Mesenchymal stem cell (in vitro differentiated cells and primary cell): ENCODE data around the gene DNASE1L3.

Experiments
- DNase-seq: peaks from one replicate; pipeline ENCODE4 v3.0.0-alpha.2; 2013
- H2AFZ ChIP-seq: one replicate; pipeline ENCODE4 v1.6.1; 2013; ENCODE audit warnings: low read depth, mild to moderate bottlenecking, control low read depth, inconsistent platforms, low read length, moderate library complexity
- H2AK5ac ChIP-seq: 2 replicates; pipeline ENCODE4 v1.6.1; 2013; ENCODE audit warnings: low read length, moderate library complexity, mild to moderate bottlenecking, inconsistent platforms; ENCODE audit not compliant: severe bottlenecking
- H2BK120ac ChIP-seq: one replicate; pipeline ENCODE4 v1.6.1; 2013; ENCODE audit warnings: low read depth, mild to moderate bottlenecking, inconsistent platforms, low read length, moderate library complexity
- H2BK12ac ChIP-seq, 2 experiments: one replicate each; pipeline ENCODE4 v1.6.1; 2013; ENCODE audit warnings: inconsistent platforms in 2 of 2, low read length in 2 of 2, mild to moderate bottlenecking in 2 of 2, moderate library complexity in 2 of 2, control low read depth in 1 of 2
- H2BK15ac ChIP-seq: one replicate; pipeline ENCODE4 v1.6.1; 2013; ENCODE audit warnings: mild to moderate bottlenecking, low read depth, inconsistent platforms; ENCODE audit not compliant: poor library complexity, severe bottlenecking
- H2BK5ac ChIP-seq: 2 replicates; pipeline ENCODE4 v1.6.1; 2013; ENCODE audit warnings: low read depth, mild to moderate bottlenecking, low read length, control low read depth, inconsistent platforms; ENCODE audit not compliant: poor library complexity, severe bottlenecking
- H3K14ac ChIP-seq, 2 experiments: one replicate each; pipeline ENCODE4 v1.6.1; 2013; ENCODE audit warnings: inconsistent platforms in 2 of 2, low read length in 2 of 2, control low read depth in 1 of 2, mild to moderate bottlenecking in 1 of 2, moderate library complexity in 1 of 2
- H3K18ac ChIP-seq, 2 experiments: one replicate each; pipeline ENCODE4 v1.6.1; 2013; ENCODE audit warnings: inconsistent platforms in 2 of 2, low read length in 2 of 2, control low read depth in 1 of 2, low read depth in 1 of 2, mild to moderate bottlenecking in 1 of 2
- H3K23ac ChIP-seq, 2 experiments: one replicate each; pipeline ENCODE4 v1.6.1; 2013; ENCODE audit warnings: inconsistent platforms in 2 of 2, low read length in 2 of 2, mild to moderate bottlenecking in 2 of 2, moderate library complexity in 2 of 2, control low read depth in 1 of 2
- H3K27ac ChIP-seq: 2 replicates; pipeline ENCODE4 v1.5.1; 2013; ENCODE audit warnings: mild to moderate bottlenecking, moderate library complexity, low read length, control low read depth, inconsistent platforms; ENCODE audit not compliant: poor library complexity, severe bottlenecking
- H3K27me3 ChIP-seq, 2 experiments: 2 replicates each; pipeline versions ENCODE4 v1.6.1 to v1.7.0; 2013; ENCODE audit warnings: low read length in 2 of 2, mild to moderate bottlenecking in 2 of 2, moderate library complexity in 2 of 2, control low read depth in 1 of 2, inconsistent platforms in 1 of 2; ENCODE audit not compliant: control insufficient read depth in 1 of 2, insufficient read depth in 1 of 2
- H3K36me3 ChIP-seq, 2 experiments: 2 replicates each; pipeline versions ENCODE4 v1.6.1 to v1.7.0; 2013; ENCODE audit warnings: low read length in 2 of 2, control low read depth in 1 of 2, inconsistent platforms in 1 of 2, low read depth in 1 of 2, mild to moderate bottlenecking in 1 of 2; ENCODE audit not compliant: insufficient read depth in 2 of 2, control insufficient read depth in 1 of 2
- H3K4ac ChIP-seq, 2 experiments: one replicate each; pipeline ENCODE4 v1.6.1; 2013; ENCODE audit warnings: inconsistent platforms in 2 of 2, low read length in 2 of 2, mild to moderate bottlenecking in 2 of 2, moderate library complexity in 2 of 2, control low read depth in 1 of 2, low read depth in 1 of 2
- H3K4me1 ChIP-seq: 2 replicates; pipeline ENCODE4 v1.6.1; 2013; ENCODE audit warnings: low read depth, low read length, control low read depth; ENCODE audit not compliant: control insufficient read depth, insufficient read depth
- H3K4me2 ChIP-seq: 2 replicates; pipeline ENCODE4 v1.6.1; 2013; ENCODE audit warnings: low read length, mild to moderate bottlenecking, inconsistent platforms; ENCODE audit not compliant: poor library complexity, severe bottlenecking
- H3K4me3 ChIP-seq, 2 experiments: 2 replicates each; pipeline versions ENCODE4 v1.5.1 to v1.7.0; 2013; ENCODE audit warnings: low read length in 2 of 2, mild to moderate bottlenecking in 2 of 2, control low read depth in 1 of 2, low read depth in 1 of 2; ENCODE audit not compliant: insufficient read depth in 1 of 2
- H3K79me1 ChIP-seq: replicated peaks from 2 replicates; pipeline ENCODE4 v1.6.1; 2013; ENCODE audit warnings: mild to moderate bottlenecking, control low read depth, low read length, inconsistent platforms; ENCODE audit not compliant: poor library complexity, severe bottlenecking
- H3K9ac ChIP-seq: 2 replicates; pipeline ENCODE4 v1.7.0; 2013; ENCODE audit warnings: mild to moderate bottlenecking, low read length, moderate library complexity
- H3K9me3 ChIP-seq: 2 replicates; pipeline ENCODE4 v1.7.0; 2013; ENCODE audit warnings: mild to moderate bottlenecking, low read length; ENCODE audit not compliant: control insufficient read depth
- H4K8ac ChIP-seq: one replicate; pipeline ENCODE4 v1.6.1; 2013; ENCODE audit warnings: inconsistent platforms, mild to moderate bottlenecking, low read length, moderate library complexity
- H4K91ac ChIP-seq: one replicate; pipeline ENCODE4 v1.6.1; 2013; ENCODE audit warnings: mild to moderate bottlenecking, low read length, inconsistent platforms
- WGBS: methylation state at CpG from one replicate; pipeline ENCODE4 v1.1.7; 2013; ENCODE audit warnings: mixed read lengths; 5-methylcytosine and 5-hydroxymethylcytosine counted together

The DNASE1L3 gene

DNA sequence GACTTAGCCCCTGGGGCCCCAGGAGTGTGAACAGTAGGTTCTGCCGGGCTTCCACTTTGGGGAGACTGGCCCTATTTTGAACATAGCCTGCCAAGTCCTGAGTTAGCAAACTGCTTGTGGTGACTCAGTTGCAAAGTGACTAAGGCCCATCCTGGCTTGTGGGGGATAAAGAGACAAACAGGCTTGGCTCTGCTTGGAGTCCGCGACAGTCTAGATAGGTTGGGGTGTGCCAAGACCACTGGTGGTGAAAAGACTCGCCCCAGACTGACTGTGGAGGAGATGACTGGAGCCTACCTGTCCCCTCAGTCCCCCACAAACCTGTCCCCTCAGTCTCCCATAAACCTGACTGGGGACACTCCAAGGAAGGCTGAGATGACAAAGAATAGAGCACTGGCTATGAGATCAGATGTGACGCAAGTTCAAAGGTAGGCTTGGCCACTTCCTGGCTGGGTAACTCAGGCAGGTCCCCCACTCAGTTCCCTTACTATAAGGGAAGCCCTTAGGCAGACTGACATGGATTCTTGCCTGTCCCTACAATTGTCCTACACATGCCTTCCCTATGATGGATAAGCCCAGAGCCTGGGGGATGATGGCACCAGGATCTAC lies 4.3 kb downstream of the DNASE1L3 start:
- Histone ChIP-seq H2BK5ac (no peak overlapping the region), H3K9ac (peak overlapping the region; percentile 23), H3K4ac (no peak overlapping the region), H3K4me2 (no peak overlapping the region), H3K18ac (no peak overlapping the region), H2AK5ac (no peak overlapping the region), H2AFZ (no peak overlapping the region), H3K4me1 (no peaks in the 10 kb centered on the region), H2BK12ac (no peak overlapping the region), H3K36me3 (no peaks in the 10 kb centered on the region), H3K4me3 (no peak overlapping the region), H3K79me1 (no peaks in the 10 kb centered on the region), H2BK15ac (no peak overlapping the region), H4K8ac (peak overlapping the region; percentile 31), H3K27ac (no peak overlapping the region), H3K27me3 (peaks cover 0 to 22% of the 10 kb centered on the region in 2 experiments), H3K23ac (no peak overlapping the region), H3K14ac (no peak overlapping the region), H4K91ac (no peak overlapping the region), H3K9me3 (no peaks in the 10 kb centered on the region), H2BK120ac (no peak overlapping the region)
- 90% methylated on average over 5 of the region's 5 CpGs for WGBS
- no peak for DNase-seq

- H2BK120ac ChIP-seq = no peak overlapping the region
- no peak for DNase-seq
- peaks cover 0 to 18% of the 10 kb centered on the region in 2 experiments for H3K27me3 ChIP-seq
- no peak overlapping the region for H2BK5ac ChIP-seq
- no peak overlapping the region for H2AK5ac ChIP-seq
- H3K4me2 ChIP-seq = no peak overlapping the region
- 88% methylated on average over 4 of the region's 4 CpGs for WGBS
- no peak overlapping the region for H3K27ac ChIP-seq
- no peak overlapping the region for H3K4me3 ChIP-seq
- no peak overlapping the region for H3K23ac ChIP-seq
- no peak overlapping the region for H4K8ac ChIP-seq
- H2AFZ ChIP-seq = no peak overlapping the region
- no peak overlapping the region for H3K14ac ChIP-seq
- no peak overlapping the region for H2BK15ac ChIP-seq
- H3K9ac ChIP-seq = no peak overlapping the region
- no peak overlapping the region for H3K18ac ChIP-seq
- H3K4me1 ChIP-seq = no peaks in the 10 kb centered on the region
- no peaks in the 10 kb centered on the region for H3K79me1 ChIP-seq
- no peak overlapping the region for H2BK12ac ChIP-seq
- H3K9me3 ChIP-seq = no peaks in the 10 kb centered on the region
- no peak overlapping the region for H4K91ac ChIP-seq
- no peak overlapping the region for H3K4ac ChIP-seq
- H3K36me3 ChIP-seq = no peaks in the 10 kb centered on the region
Measured at GRCh38 chr3:58205981-58206380, 4.8 kb downstream of the DNASE1L3 start.

DNA sequence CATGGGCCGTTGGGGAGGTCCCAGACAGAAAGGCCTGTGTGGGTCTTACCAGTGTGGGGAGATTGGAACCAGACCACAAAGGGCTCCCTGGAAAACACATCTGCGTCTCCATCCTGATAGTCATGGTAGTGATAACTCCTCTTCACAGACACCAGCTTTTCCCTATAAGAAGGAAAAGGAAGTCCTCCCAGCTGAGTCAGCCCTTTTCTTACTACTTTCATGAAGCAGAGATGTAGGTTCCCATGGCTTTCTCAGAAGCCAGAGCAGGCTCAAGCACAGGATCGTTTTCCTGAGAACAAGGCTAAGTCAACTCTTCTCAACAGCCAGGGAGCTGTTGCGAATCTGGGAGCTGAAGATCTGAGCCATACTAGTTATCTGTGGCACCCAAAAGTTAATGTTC lies 6.1 kb downstream of the DNASE1L3 start:
- Histone ChIP-seq H2BK15ac (no peak overlapping the region), H3K4me3 (no peak overlapping the region), H3K4ac (no peak overlapping the region), H3K4me1 (no peaks in the 10 kb centered on the region), H2BK12ac (no peak overlapping the region), H3K79me1 (no peaks in the 10 kb centered on the region), H4K91ac (no peak overlapping the region), H4K8ac (no peak overlapping the region), H3K36me3 (no peaks in the 10 kb centered on the region), H2BK5ac (no peak overlapping the region), H3K14ac (no peak overlapping the region), H3K9ac (no peak overlapping the region), H3K23ac (no peak overlapping the region), H2AFZ (no peak overlapping the region), H3K9me3 (no peaks in the 10 kb centered on the region), H3K18ac (no peak overlapping the region), H3K27ac (no peak overlapping the region), H3K27me3 (peaks cover 0 to 21% of the 10 kb centered on the region in 2 experiments), H3K4me2 (no peak overlapping the region), H2AK5ac (no peak overlapping the region), H2BK120ac (no peak overlapping the region)
- DNase-seq = no peak
- WGBS = 69% methylated on average over 4 of the region's 4 CpGs

GRCh38 chr3:58203541-58203940 lies 7.2 kb downstream of the DNASE1L3 start:
- H4K91ac ChIP-seq = no peak overlapping the region
- peaks cover 0 to 12% of the 10 kb centered on the region in 2 experiments for H3K27me3 ChIP-seq
- no peak overlapping the region for H3K4me3 ChIP-seq
- H3K14ac ChIP-seq = no peak overlapping the region
- no peak overlapping the region for H2BK120ac ChIP-seq
- no peak overlapping the region for H2AFZ ChIP-seq
- no peaks in the 10 kb centered on the region for H3K9me3 ChIP-seq
- no peak overlapping the region for H2BK15ac ChIP-seq
- H3K9ac ChIP-seq = no peak overlapping the region
- H3K79me1 ChIP-seq = no peaks in the 10 kb centered on the region
- WGBS = 93% methylated on average over 4 of the region's 4 CpGs
- no peak overlapping the region for H2AK5ac ChIP-seq
- no peak for DNase-seq
- H2BK5ac ChIP-seq = no peak overlapping the region
- no peak overlapping the region for H3K23ac ChIP-seq
- no peak overlapping the region for H3K27ac ChIP-seq
- no peaks in the 10 kb centered on the region for H3K36me3 ChIP-seq
- H3K4me2 ChIP-seq = no peak overlapping the region
- H3K4me1 ChIP-seq = no peaks in the 10 kb centered on the region
- H4K8ac ChIP-seq = no peak overlapping the region
- H3K4ac ChIP-seq = no peak overlapping the region
- H2BK12ac ChIP-seq = no peak overlapping the region
- no peak overlapping the region for H3K18ac ChIP-seq
